ENCODE results near the gene LIM2.

LIM2 gene

GRCh38 chr19:51396175-51396574 is 8.4 kb upstream of the LIM2 start:
- DNase-seq (ENCODE audit: low read depth) = no peak

GRCh38 chr19:51394050-51394836 is 6.5 kb upstream of the LIM2 start:
- DNase-seq (ENCODE audit: low read depth) = peak; percentile 99

- no peak for DNase-seq (ENCODE audit: low read depth)
Measured at GRCh38 chr19:51392701-51393100, 4.9 kb upstream of the LIM2 start.

DNA sequence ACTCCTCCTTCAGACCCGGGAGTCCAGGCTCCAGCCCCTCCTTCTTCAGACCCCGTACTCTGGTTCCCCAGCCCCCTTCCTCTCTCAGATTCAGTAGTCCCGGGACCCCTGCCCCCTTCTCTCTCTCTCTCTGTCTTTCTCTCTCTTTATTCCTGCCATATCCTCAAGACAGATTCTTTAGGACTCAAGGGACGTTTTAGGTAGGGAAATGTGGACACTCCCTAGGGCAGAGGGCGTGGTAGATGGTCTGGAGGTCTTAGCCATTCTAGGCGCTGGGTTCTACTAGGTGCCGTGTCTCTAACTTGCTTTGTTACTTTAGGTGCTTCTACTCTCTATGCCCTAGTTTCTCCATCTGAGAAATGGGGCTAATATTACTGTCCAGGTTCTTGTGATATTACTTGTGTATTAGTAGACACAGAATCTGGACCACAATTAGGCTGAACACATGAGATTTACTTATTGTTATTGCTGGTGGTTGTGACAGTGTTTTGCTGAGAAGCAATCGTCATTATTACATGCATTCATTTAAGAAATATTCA is 3.4 kb upstream of the LIM2 start:
- no peak for DNase-seq (ENCODE audit: low read depth)

DNA sequence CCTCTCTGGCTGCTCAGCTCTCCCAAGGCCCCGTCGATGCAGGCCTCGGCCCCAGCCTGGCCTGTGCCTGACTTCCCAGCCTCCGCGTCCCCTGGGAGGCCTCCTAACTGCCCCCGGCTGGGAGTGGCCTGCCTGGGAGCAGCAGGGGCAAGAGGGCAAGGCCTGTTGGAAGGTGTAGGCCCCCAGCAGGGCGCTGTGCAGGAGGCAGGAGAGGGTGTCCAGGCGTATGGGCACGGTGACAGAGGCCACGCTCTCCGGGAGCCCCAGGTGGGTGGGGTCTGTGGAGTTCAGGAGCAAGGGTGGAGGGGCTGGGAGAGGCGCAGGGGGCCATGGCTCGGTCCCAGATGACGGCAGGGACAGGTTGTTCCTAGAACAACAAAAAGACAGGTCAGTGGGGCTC is 1.4 kb upstream of the LIM2 start:
- no peak for DNase-seq (ENCODE audit: low read depth)

DNA sequence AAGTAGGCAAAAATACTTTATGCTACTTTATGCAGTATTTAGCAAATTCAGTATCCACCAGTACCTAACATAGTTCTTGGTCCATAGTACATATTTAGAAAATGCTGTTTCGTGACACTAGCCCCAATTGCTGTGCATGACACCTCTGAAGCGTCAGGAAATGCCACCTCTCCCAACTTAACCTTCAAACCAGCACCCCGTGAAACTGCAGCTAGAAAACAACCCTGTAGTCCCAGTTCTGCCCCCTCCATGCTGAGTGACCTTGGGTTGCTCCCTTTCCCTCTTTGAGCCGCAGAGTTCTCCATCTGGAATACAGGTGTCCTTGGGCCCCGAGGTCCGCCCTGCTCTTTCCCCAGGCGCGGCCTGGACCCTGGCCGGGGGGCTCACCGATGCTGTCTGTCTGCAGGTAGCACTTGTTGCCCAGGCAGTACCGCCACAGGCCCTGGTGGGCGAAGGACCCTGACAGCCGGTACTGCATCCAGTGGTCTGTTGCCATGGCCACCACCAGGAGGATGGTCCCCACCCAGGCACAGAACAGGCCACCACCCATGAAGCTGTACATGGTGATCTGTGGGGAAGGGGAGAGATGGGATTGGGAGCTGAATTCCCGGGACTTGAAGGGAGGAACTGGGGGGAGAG is 773 bp downstream of the LIM2 start:
- no peak for DNase-seq (ENCODE audit: low read depth)

- DNase-seq (ENCODE audit: low read depth) = no peak
Measured at GRCh38 chr19:51382004-51382403, 5.8 kb downstream of the LIM2 start.

DNA sequence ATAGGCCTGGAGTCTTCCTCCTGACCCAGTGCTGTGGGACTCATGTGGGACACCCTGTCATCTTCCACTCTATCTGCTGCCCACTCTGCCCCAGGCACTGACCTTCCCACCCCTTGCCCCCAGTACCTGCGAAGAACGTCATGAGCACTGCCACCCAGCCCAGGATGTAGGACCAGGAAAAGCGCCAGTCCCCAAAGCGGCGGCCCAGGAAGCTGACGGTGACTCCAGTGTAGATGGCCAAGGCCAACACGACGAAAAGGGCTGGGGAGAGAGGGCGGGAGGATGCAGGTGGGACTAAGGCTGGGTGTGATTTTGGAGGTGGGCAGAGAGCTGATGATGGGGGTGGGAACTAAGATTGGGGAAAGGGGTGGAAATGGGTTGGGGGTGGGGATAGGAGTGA is 7.4 kb downstream of the LIM2 start:
- DNase-seq (ENCODE audit: low read depth) = no peak

- DNase-seq (ENCODE audit: low read depth) = no peak
Measured at GRCh38 chr19:51377422-51377821, 10.4 kb downstream of the LIM2 start.

GRCh38 chr19:51375504-51376221 is 12.1 kb downstream of the LIM2 start:
- no peak for DNase-seq (ENCODE audit: low read depth)

GRCh38 chr19:51372649-51373504 is 14.9 kb downstream of the LIM2 start, which contains the start of gene NKG7:
NKG7 (minus strand) TSS chr19:51372654; CDS start chr19:51372535, 119 bp downstream.
- no peak for DNase-seq (ENCODE audit: low read depth)

DNA sequence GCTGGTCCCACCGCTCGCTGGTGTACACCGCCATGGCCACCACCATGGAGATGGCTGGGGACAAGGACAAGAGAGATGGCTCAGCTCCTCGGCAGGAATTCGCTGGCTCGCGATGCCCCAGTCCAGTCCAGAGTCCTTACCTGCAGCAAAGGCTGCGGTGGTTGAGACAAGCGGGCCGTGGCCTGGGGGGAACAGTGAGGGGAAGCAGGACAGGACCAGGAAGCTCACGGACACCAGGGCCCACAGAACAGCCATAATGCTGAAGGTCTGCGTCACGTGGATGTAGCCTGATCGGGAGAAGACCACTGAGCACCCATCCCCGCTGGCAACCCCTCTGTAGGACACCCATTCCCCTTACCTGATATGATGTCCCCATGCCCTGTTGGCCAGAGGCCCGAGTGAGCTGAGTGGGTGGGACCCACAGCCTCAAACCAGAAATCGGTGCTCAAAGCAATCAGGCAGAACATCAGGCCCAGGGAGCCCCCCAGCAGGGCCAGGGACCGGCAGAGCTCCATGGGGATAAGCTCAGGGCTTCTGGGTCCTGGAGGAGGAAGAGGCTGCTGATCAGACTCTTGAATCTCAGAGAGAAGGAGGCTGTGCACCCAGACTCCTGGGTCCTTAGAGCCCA is 15.6 kb downstream of the LIM2 start:
- DNase-seq (ENCODE audit: low read depth) = no peak

GRCh38 chr19:51371186-51371690 is 16.5 kb downstream of the LIM2 start:
- no peak for DNase-seq (ENCODE audit: low read depth)

GRCh38 chr19:51370230-51370629 is 17.5 kb downstream of the LIM2 start:
- DNase-seq (ENCODE audit: low read depth) = no peak

DNA sequence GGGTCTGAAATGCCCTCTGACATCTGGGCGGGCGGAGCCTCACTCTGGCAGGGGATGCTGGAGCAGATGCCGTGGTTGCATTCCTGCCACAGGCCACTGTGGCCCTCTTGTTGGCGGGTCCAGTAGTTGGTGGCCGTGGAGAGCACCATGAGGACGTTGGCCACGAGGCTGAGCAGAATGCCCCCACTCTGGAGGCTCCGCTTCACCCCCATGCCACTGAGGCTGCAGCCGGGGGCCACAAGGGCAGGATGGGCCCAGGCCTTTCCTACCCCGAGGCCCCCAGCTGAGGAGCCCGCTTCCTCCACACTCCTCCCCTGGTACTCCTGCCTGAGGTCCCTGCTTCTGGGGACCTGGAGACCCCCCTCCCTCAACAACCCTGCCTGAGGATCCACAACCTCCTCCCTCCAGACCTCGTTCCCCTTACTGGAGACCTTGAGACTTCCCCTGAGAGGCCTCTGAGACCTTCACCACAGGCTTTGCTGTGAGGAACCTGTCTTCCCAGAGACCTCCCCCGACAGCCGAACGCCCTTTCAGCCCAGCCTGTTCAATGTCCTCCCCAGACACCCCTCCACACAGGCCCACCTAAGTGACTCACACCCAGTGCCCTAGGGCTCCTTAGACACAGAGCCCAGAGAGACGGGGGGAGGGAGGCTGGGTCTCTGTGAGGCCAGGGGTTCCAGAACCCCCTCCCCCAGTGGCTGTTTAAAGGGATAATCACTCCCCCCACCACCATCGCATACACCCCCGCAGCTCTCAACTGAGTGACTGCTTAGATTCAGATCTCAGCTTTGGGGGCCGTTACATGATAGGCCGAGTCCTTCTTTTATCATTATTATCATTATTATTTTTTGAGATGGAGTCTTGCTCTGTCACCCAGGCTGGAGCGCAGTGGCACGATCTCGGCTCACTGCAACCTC is 19.1 kb downstream of the LIM2 start, which contains the start of gene CLDND2:
TSS of gene CLDND2 (minus strand) at position 638 of the 917 bp plus-strand sequence. CDS start at position 212, 426 bp downstream.
- no peak for DNase-seq (ENCODE audit: low read depth)

GRCh38 chr19:51367565-51368365 is 20.0 kb downstream of the LIM2 start:
- peak; percentile 99 for DNase-seq (ENCODE audit: low read depth)

- no peak for DNase-seq (ENCODE audit: low read depth)
Measured at GRCh38 chr19:51367255-51367564, 20.6 kb downstream of the LIM2 start.

- peak; percentile 98 for DNase-seq (ENCODE audit: low read depth)
Measured at GRCh38 chr19:51366389-51367254, 21.2 kb downstream of the LIM2 start.

Data from iris pigment epithelial cell (primary cell).